ENCODE results near the gene CAB39L.

The CAB39L gene

DNA sequence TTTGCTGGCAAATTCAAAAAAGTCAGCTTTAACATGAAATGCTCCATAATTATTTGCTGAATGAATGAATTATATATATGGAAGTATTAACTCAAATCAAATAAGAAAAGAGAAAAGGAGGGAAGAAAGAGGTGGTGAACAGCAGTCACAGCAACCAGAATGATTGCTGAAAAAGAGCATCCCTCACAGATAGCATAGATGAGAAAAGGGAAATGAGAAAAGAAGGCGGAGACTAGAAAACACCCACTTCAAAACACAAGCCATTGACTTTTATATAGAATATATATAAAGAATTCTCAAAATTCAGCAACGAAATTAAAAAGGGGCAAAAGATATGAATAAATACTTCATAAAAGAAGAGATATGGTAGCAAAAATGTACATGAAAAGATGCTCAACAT, 75.2 kb downstream of the CAB39L start:
- TF ChIP-seq EGR1 (IDR thresholded peaks at IDR 0.05) (no peak), NFIC (IDR thresholded peaks at IDR 0.05) (no peak), TCF12 (IDR thresholded peaks at IDR 0.05; ENCODE audit: low read depth) (no peak), CREB1 (IDR thresholded peaks at IDR 0.05; ENCODE audit: low read depth) (no peak)
- TF ChIP-seq, protein P1, sequence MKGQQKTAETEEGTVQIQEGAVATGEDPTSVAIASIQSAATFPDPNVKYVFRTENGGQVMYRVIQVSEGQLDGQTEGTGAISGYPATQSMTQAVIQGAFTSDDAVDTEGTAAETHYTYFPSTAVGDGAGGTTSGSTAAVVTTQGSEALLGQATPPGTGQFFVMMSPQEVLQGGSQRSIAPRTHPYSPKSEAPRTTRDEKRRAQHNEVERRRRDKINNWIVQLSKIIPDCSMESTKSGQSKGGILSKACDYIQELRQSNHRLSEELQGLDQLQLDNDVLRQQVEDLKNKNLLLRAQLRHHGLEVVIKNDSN (IDR thresholded peaks at IDR 0.05) = no peak

DNA sequence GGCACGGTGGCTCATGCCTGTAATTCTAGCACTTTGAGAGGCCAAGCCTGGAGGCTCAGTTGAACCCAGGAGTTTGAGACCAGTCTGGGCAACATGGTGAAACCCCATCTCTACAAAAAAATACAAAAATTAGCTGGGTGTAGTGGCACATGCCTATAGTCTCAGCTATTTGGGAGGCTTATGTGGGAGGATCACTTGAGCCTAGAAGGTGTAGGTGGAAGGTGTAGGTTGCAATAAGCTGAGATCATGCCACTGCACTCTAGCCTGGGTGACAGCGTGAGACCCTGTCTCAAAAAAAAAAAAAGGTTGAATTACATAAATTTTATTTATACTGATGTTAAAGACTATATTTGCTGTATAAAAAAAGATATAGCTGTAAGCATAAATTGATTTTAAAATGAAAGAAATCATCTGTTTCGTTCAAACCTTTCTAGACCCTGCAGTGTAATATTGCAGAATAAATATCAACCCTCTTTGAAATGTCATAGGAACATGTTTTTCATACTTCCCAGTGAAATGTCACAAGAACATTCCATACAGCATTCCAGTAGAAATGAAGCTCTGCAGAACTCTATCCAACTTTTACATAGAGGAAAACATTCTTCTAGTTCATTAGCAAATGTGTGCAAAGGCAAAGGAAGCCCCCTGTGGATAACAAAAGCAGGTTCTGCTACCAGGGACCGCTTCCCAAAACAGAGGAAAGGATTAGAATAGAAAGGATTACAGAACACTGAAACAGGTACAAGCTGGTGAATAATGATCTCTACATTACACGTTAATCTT, 76.0 kb downstream of the CAB39L start:
- no peak for TF ChIP-seq ZBTB7A (IDR thresholded peaks at IDR 0.05; ENCODE audit: low read depth)
- TF ChIP-seq, protein P1 (IDR thresholded peaks at IDR 0.05) = no peak
- no peak for TF ChIP-seq TAF1 (IDR thresholded peaks at IDR 0.05; ENCODE audit: low read depth)
- TF ChIP-seq RAD21 (IDR thresholded peaks at IDR 0.05; ENCODE audit: low read depth) = no peak
- no peak for TF ChIP-seq NFIC (IDR thresholded peaks at IDR 0.05)
- TF ChIP-seq, protein P2, sequence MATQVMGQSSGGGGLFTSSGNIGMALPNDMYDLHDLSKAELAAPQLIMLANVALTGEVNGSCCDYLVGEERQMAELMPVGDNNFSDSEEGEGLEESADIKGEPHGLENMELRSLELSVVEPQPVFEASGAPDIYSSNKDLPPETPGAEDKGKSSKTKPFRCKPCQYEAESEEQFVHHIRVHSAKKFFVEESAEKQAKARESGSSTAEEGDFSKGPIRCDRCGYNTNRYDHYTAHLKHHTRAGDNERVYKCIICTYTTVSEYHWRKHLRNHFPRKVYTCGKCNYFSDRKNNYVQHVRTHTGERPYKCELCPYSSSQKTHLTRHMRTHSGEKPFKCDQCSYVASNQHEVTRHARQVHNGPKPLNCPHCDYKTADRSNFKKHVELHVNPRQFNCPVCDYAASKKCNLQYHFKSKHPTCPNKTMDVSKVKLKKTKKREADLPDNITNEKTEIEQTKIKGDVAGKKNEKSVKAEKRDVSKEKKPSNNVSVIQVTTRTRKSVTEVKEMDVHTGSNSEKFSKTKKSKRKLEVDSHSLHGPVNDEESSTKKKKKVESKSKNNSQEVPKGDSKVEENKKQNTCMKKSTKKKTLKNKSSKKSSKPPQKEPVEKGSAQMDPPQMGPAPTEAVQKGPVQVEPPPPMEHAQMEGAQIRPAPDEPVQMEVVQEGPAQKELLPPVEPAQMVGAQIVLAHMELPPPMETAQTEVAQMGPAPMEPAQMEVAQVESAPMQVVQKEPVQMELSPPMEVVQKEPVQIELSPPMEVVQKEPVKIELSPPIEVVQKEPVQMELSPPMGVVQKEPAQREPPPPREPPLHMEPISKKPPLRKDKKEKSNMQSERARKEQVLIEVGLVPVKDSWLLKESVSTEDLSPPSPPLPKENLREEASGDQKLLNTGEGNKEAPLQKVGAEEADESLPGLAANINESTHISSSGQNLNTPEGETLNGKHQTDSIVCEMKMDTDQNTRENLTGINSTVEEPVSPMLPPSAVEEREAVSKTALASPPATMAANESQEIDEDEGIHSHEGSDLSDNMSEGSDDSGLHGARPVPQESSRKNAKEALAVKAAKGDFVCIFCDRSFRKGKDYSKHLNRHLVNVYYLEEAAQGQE (IDR thresholded peaks at IDR 0.05; ENCODE audit: low read depth) = no peak
- no peak for TF ChIP-seq EP300 (IDR thresholded peaks at IDR 0.05; ENCODE audit: borderline replicate concordance)
- TF ChIP-seq CREB1 (IDR thresholded peaks at IDR 0.05; ENCODE audit: low read depth) = no peak
- TF ChIP-seq TEAD4 (IDR thresholded peaks at IDR 0.05) = no peak
- TF ChIP-seq YY1 (IDR thresholded peaks at IDR 0.05; ENCODE audit: low read depth) = no peak
- no peak for TF ChIP-seq CEBPB (IDR thresholded peaks at IDR 0.05)
- TF ChIP-seq FOXM1 (IDR thresholded peaks at IDR 0.05; ENCODE audit: borderline replicate concordance, low read depth) = no peak
- no peak for TF ChIP-seq TCF12 (IDR thresholded peaks at IDR 0.05; ENCODE audit: low read depth)
- TF ChIP-seq EGR1 (IDR thresholded peaks at IDR 0.05) = no peak
- TF ChIP-seq, protein P3, sequence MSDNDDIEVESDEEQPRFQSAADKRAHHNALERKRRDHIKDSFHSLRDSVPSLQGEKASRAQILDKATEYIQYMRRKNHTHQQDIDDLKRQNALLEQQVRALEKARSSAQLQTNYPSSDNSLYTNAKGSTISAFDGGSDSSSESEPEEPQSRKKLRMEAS (IDR thresholded peaks at IDR 0.05) = no peak

DNA sequence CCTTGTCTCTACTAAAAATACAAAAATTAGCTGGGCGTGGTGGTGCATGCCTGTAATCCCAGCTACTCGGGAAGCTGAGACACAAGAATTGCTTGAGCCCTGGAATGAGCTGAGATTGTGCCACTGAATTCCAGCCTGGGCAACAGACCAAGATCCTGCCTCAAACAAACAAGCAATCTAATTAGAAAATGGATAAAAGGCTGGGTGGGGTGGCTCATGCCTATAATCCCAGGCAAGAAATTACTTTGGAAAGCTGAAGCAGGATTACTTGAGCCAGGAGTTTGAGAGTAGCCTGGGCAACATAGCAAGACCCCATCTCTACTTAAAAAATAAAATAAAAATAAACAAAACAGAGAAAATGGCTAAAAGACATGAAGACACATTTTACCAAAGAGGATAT, 77.0 kb downstream of the CAB39L start:
- TF ChIP-seq, protein P2 (IDR thresholded peaks at IDR 0.05; ENCODE audit: low read depth) = no peak
- TF ChIP-seq YY1 (IDR thresholded peaks at IDR 0.05; ENCODE audit: low read depth) = no peak
- TF ChIP-seq TAF1 (IDR thresholded peaks at IDR 0.05; ENCODE audit: low read depth) = no peak
- TF ChIP-seq CREB1 (IDR thresholded peaks at IDR 0.05; ENCODE audit: low read depth) = no peak
- TF ChIP-seq EP300 (IDR thresholded peaks at IDR 0.05; ENCODE audit: borderline replicate concordance) = no peak
- TF ChIP-seq TCF12 (IDR thresholded peaks at IDR 0.05; ENCODE audit: low read depth) = no peak
- TF ChIP-seq EGR1 (IDR thresholded peaks at IDR 0.05) = no peak
- TF ChIP-seq NFIC (IDR thresholded peaks at IDR 0.05) = no peak
- TF ChIP-seq ZBTB7A (IDR thresholded peaks at IDR 0.05; ENCODE audit: low read depth) = no peak
- no peak for TF ChIP-seq RAD21 (IDR thresholded peaks at IDR 0.05; ENCODE audit: low read depth)
- TF ChIP-seq, protein P1 (IDR thresholded peaks at IDR 0.05) = no peak
- no peak for TF ChIP-seq FOXM1 (IDR thresholded peaks at IDR 0.05; ENCODE audit: borderline replicate concordance, low read depth)
- TF ChIP-seq CEBPB (IDR thresholded peaks at IDR 0.05) = no peak
- TF ChIP-seq, protein P3 (IDR thresholded peaks at IDR 0.05) = no peak
- TF ChIP-seq TEAD4 (IDR thresholded peaks at IDR 0.05) = no peak

DNA sequence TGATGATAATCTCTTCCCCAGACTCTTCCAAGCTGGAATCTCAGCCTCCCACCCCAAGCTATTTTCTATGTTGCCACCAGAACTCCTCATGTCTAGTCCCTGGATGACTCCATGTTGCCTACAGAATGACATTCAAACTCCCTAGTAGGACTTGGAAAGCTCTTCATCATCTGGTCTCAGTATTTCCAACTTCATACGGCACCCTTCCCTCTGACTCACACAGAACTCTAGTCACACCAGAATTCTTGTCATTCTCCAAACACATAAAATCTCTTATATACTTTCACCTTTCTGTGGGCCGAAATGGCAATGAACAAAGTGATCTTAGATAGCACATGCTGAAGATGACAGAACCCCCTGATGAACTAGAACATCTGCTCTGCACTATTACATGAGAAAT, 86.2 kb downstream of the CAB39L start:
- TF ChIP-seq, protein P1 (IDR thresholded peaks at IDR 0.05) = no peak
- TF ChIP-seq EP300 (IDR thresholded peaks at IDR 0.05; ENCODE audit: borderline replicate concordance) (no peak), EGR1 (IDR thresholded peaks at IDR 0.05) (no peak), CEBPB (IDR thresholded peaks at IDR 0.05) (no peak), TCF12 (IDR thresholded peaks at IDR 0.05; ENCODE audit: low read depth) (no peak)
- TF ChIP-seq, protein P2 (IDR thresholded peaks at IDR 0.05; ENCODE audit: low read depth) = no peak

All from Ishikawa (cell line).